ENCODE measurements around the gene EFHC1. TPM values are rescaled to one million over a fixed set of nuclear protein-coding genes. Genes with fewer than 3 reads are reported as not detected.

Gene EFHC1
- total and polyA plus RNA-seq, 10 donors = 9.3 to 40.3 (median 16.8) TPM

DNA sequence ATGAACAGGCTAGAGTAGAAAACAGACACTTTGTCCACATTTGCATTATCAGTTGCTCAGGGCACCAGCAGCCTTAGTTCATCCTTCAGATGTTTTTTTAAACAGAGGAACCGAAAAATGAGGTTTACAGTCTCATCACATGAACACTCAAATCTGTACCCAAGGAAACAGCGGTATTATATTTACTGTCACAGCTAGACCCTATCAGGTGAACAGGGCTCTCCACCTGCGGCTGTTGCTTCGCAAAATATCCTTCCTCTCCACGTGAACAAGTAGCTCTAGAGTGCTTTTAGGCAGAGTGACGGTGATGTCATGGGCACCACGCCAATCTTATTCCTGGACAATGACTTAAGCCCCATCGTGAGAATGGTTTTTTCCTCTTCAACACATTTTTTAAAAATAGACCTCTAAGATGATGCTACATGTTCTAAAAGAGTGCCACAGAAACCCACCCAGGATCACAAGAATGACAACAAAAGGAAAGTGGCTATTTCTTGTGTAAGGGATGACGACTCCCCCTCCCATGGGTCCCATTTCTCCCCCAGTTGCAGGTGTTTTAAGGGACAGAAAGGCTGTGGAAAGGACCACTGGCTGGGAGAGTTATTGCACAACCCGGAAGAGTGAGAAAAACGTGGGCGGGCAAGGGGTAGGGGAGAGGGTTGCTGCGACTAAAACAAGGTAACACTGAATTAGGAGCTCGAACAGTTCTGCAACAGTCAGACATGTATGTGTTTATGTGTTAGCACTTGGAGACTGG, 77.7 kb downstream of the EFHC1 start:
- DNase-seq = no peak
- TF ChIP-seq POLR2AphosphoS5 (IDR thresholded peaks at IDR 0.05) (peak in 1 of 3 donors; percentile 58), CTCF (IDR thresholded peaks at IDR 0.05 in 8 of 11, conservative IDR thresholded peaks at IDR 0.05 in 3 of 11) (no peak), POLR2A (IDR thresholded peaks at IDR 0.05) (no peak)
- Histone ChIP-seq H3K9me3 (peaks cover 0 to 7% (median 4%) of the 10 kb centered on the region in 8 donors), H3K4me1 (peaks cover 0 to 26% (median 8%) of the 10 kb centered on the region in 6 donors), H3K27ac (peak overlapping the region in 7 of 8 donors; percentile 54 to 88 (median 74)), H3K36me3 (peaks cover 0 to 46% (median 12%) of the 10 kb centered on the region in 6 donors), H3K4me3 (no peak overlapping the region), H3K27me3 (replicated peaks in 1 of 7) (no peaks in the 10 kb centered on the region)
- intact Hi-C loops (cut with DNase I; ENCODE audit: low total_unique reads) = no loop called here
- WGBS, 5 donors = 75 to 82% (median 76%) methylated on average over 14 of the region's 14 CpGs

DNA sequence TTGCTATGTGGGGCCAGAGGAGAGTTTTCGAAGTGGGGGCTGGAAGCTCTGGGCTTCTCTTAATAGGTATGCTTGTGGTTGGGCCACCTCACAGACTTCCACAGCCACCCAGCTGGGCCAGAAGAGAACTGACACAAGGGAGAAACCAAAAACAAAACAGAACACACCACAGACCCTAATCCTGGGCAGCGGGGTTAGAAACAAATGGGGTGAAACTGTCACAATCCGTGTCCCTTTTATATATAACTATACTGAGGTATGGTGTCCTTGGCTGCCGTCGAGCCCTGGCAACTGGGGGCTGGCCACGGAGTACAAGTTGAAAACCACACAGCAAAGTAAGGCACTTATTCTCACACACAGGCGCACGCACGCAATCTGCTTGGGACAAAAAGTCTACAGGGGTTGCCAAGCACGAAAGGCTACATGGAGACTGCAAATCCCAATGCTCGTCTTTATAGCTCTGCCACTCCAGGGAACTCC, 78.4 kb downstream of the EFHC1 start:
- WGBS, 5 donors = 74 to 91% (median 85%) methylated on average over 11 of the region's 11 CpGs
- H3K9me3 ChIP-seq = peaks cover 0 to 7% (median 4%) of the 10 kb centered on the region in 8 donors
- H3K27ac ChIP-seq = peak overlapping the region in 7 of 8 donors; percentile 54 to 88 (median 74)
- H3K27me3 ChIP-seq (replicated peaks in 1 of 7) = no peaks in the 10 kb centered on the region
- DNase-seq = no peak
- H3K4me1 ChIP-seq = peaks cover 0 to 25% (median 9%) of the 10 kb centered on the region in 6 donors
- no peak for TF ChIP-seq CTCF (IDR thresholded peaks at IDR 0.05 in 8 of 11, conservative IDR thresholded peaks at IDR 0.05 in 3 of 11)
- TF ChIP-seq POLR2A (IDR thresholded peaks at IDR 0.05) = no peak
- TF ChIP-seq POLR2AphosphoS5 (IDR thresholded peaks at IDR 0.05) = no peak
- peaks cover 0 to 54% (median 16%) of the 10 kb centered on the region in 6 donors for H3K36me3 ChIP-seq
- intact Hi-C loops (cut with DNase I; ENCODE audit: low total_unique reads) = no loop called here
- H3K4me3 ChIP-seq = no peak overlapping the region

DNA sequence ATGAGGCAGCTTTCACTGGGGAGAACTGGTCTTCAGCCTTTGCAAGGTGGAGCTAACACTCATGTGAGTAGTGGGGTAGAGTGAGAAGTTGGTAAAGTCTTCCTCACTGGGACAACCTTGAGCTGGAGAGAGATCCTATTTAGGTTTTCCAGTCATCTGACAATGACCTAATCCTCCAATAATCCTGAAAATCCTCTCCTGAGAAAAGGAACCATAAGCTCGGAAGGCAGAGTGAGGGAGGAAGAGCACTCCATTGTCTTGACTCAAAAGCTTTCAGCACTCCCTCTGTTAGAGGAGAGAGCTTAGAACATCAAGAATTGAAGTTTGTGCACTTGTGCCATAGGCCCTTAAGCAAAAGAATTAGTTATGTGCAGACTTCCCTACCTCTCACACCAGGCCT, 78.9 kb downstream of the EFHC1 start:
- peak overlapping the region in 6 of 8 donors; percentile 54 to 88 (median 76) for H3K27ac ChIP-seq
- H3K4me1 ChIP-seq = peaks cover 0 to 25% (median 11%) of the 10 kb centered on the region in 6 donors
- TF ChIP-seq CTCF (IDR thresholded peaks at IDR 0.05 in 8 of 11, conservative IDR thresholded peaks at IDR 0.05 in 3 of 11) = no peak
- TF ChIP-seq POLR2AphosphoS5 (IDR thresholded peaks at IDR 0.05) = no peak
- no peak for TF ChIP-seq POLR2A (IDR thresholded peaks at IDR 0.05)
- H3K4me3 ChIP-seq = no peak overlapping the region
- intact Hi-C loops (cut with DNase I; ENCODE audit: low total_unique reads) = no loop called here
- H3K9me3 ChIP-seq = peaks cover 0 to 7% (median 4%) of the 10 kb centered on the region in 8 donors
- DNase-seq = no peak
- H3K27me3 ChIP-seq (replicated peaks in 1 of 7) = no peaks in the 10 kb centered on the region
- 73 to 89% (median 83%) methylated on average over 1 of the region's 1 CpG for WGBS, 5 donors
- peaks cover 0 to 58% (median 16%) of the 10 kb centered on the region in 6 donors for H3K36me3 ChIP-seq

- peaks cover 0 to 31% (median 17%) of the 10 kb centered on the region in 6 donors for H3K4me1 ChIP-seq
- TF ChIP-seq CTCF (IDR thresholded peaks at IDR 0.05 in 8 of 11, conservative IDR thresholded peaks at IDR 0.05 in 3 of 11) (no peak), POLR2AphosphoS5 (IDR thresholded peaks at IDR 0.05) (no peak), POLR2A (IDR thresholded peaks at IDR 0.05) (no peak)
- no peak for DNase-seq
- intact Hi-C loops (cut with DNase I; ENCODE audit: low total_unique reads) = no loop called here
- H3K4me3 ChIP-seq = no peak overlapping the region
- no peaks in the 10 kb centered on the region for H3K27me3 ChIP-seq (replicated peaks in 1 of 7)
- peaks cover 0 to 3% (median 2%) of the 10 kb centered on the region in 8 donors for H3K9me3 ChIP-seq
- 93 to 94% (median 94%) methylated on average over 9 to 11 of the region's 11 CpGs for WGBS, 5 donors
- peak overlapping the region in 4 of 8 donors; percentile 70 to 88 (median 82) for H3K27ac ChIP-seq
- peaks cover 0 to 66% (median 16%) of the 10 kb centered on the region in 6 donors for H3K36me3 ChIP-seq
Measured at GRCh38 chr6:52499681-52500236, 79.6 kb downstream of the EFHC1 start.
